T-helper 9 cell (primary cell): ENCODE data around the gene NANOG.
"Not testable (repeated sequence)": the region's sequence is repeated elsewhere in the genome, so short reads cannot be mapped to it uniquely, and the experiment has no call there.

Experiments used
- DNase-seq: peaks from one replicate; pipeline ENCODE4 v3.0.0-alpha.2; 2020

Gene NANOG

GRCh38 chr12:7806319-7806718 lies 17.1 kb downstream of the NANOG start:
- DNase-seq: not testable (repeated sequence)

GRCh38 chr12:7806863-7807487 lies 17.8 kb downstream of the NANOG start:
- DNase-seq: peak; percentile 39

- not testable (repeated sequence) for DNase-seq
Measured at GRCh38 chr12:7825754-7826153, 36.6 kb downstream of the NANOG start.

GRCh38 chr12:7829737-7830136 lies 40.5 kb downstream of the NANOG start:
- not testable (repeated sequence) for DNase-seq

GRCh38 chr12:7832059-7832696 lies 43.0 kb downstream of the NANOG start:
- no peak for DNase-seq

GRCh38 chr12:7833201-7833600 lies 44.0 kb downstream of the NANOG start:
- not testable (repeated sequence) for DNase-seq

GRCh38 chr12:7833831-7834230 lies 44.6 kb downstream of the NANOG start:
- DNase-seq: no peak

- DNase-seq: no peak
Measured at GRCh38 chr12:7834701-7835100, 45.5 kb downstream of the NANOG start.

GRCh38 chr12:7835116-7835515 lies 45.9 kb downstream of the NANOG start:
- DNase-seq: no peak

- no peak for DNase-seq
Measured at GRCh38 chr12:7835766-7836165, 46.6 kb downstream of the NANOG start.

- no peak for DNase-seq
Measured at GRCh38 chr12:7837366-7837765, 48.2 kb downstream of the NANOG start.

GRCh38 chr12:7839226-7839625 lies 50.0 kb downstream of the NANOG start:
- DNase-seq: not testable (repeated sequence)

GRCh38 chr12:7839848-7840247 lies 50.6 kb downstream of the NANOG start:
- not testable (repeated sequence) for DNase-seq

- DNase-seq: not testable (repeated sequence)
Measured at GRCh38 chr12:7842444-7842843, 53.2 kb downstream of the NANOG start.

GRCh38 chr12:7843149-7843548 lies 53.9 kb downstream of the NANOG start:
- not testable (repeated sequence) for DNase-seq

- not testable (repeated sequence) for DNase-seq
Measured at GRCh38 chr12:7843583-7843982, 54.4 kb downstream of the NANOG start.

GRCh38 chr12:7844116-7844515 lies 54.9 kb downstream of the NANOG start:
- no peak for DNase-seq

- not testable (repeated sequence) for DNase-seq
Measured at GRCh38 chr12:7847226-7848097, 58.3 kb downstream of the NANOG start.

GRCh38 chr12:7848098-7848422 lies 58.9 kb downstream of the NANOG start:
- DNase-seq: not testable (repeated sequence)
